ENCODE results near the gene NOD2.

Gene NOD2

GRCh38 chr16:50695017-50696000, 1.9 kb downstream of the NOD2 start:
- no peak for FAIRE-seq

GRCh38 chr16:50696126-50696525, 2.7 kb downstream of the NOD2 start:
- FAIRE-seq = no peak

- no peak for FAIRE-seq
These were observed 3.4 kb downstream of the NOD2 start for GRCh38 chr16:50696575-50697420.

GRCh38 chr16:50697421-50697715, 4.0 kb downstream of the NOD2 start:
- no peak for FAIRE-seq

- FAIRE-seq = no peak
These were observed 4.7 kb downstream of the NOD2 start for GRCh38 chr16:50697881-50698767.

GRCh38 chr16:50699326-50700159, 6.1 kb downstream of the NOD2 start:
- FAIRE-seq = no peak

- no peak for FAIRE-seq
These were observed 9.3 kb downstream of the NOD2 start for GRCh38 chr16:50702725-50703124.

GRCh38 chr16:50704245-50704644, 10.8 kb downstream of the NOD2 start:
- FAIRE-seq = no peak

- no peak for FAIRE-seq
These were observed 12.2 kb downstream of the NOD2 start for GRCh38 chr16:50705436-50706110.

GRCh38 chr16:50706250-50706649, 12.8 kb downstream of the NOD2 start:
- no peak for FAIRE-seq

- FAIRE-seq = no peak
These were observed 15.1 kb downstream of the NOD2 start for GRCh38 chr16:50708373-50709060.

GRCh38 chr16:50709061-50709684, 15.8 kb downstream of the NOD2 start:
- no peak for FAIRE-seq

- FAIRE-seq = no peak
These were observed 16.6 kb downstream of the NOD2 start for GRCh38 chr16:50709980-50710379.

GRCh38 chr16:50711040-50711439, 17.6 kb downstream of the NOD2 start:
- no peak for FAIRE-seq

- no peak for FAIRE-seq
These were observed 18.6 kb downstream of the NOD2 start for GRCh38 chr16:50711862-50712559.

- no peak for FAIRE-seq
These were observed 19.1 kb downstream of the NOD2 start for GRCh38 chr16:50712560-50712898.

GRCh38 chr16:50712956-50713355, 19.6 kb downstream of the NOD2 start:
- FAIRE-seq = no peak

- no peak for FAIRE-seq
These were observed 23.7 kb downstream of the NOD2 start for GRCh38 chr16:50717091-50717490.

- no peak for FAIRE-seq
These were observed 24.1 kb downstream of the NOD2 start for GRCh38 chr16:50717494-50717893.

Data from endometrium (tissue), 2 donors.